HG03039 (cell line): ENCODE measurements around the gene ARHGEF16.

Source experiments
- ATAC-seq: cut with Tn5 transposase; IDR thresholded peaks from one replicate; pipeline ENCODE4 v1.9.1; 2021; ENCODE audit warnings: mild to moderate bottlenecking, moderate library complexity; ENCODE audit not compliant: unreplicated experiment

Gene ARHGEF16

DNA sequence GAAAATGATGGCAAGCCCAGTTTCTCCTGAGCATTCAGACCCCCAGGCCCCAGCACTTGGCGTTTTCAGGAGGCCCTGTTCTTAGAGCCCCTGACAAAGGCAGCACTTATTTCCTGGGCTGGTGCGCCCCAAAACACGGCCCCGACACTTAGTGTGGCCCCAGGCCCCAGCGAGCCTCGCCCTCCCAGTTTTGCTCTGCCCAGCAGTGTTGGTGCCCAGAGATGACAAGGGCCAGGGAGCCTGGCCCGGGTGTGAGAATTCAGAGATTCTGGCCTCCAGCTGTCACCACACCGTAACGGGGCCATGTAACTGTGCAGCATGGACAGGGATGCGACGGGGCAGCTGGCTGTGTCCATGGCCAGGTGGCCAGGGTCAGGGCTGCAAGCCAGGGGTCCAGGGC, 18.0 kb upstream of the ARHGEF16 start:
- no peak for ATAC-seq

GRCh38 chr1:3436901-3437300, 17.6 kb upstream of the ARHGEF16 start:
- ATAC-seq: no peak

DNA sequence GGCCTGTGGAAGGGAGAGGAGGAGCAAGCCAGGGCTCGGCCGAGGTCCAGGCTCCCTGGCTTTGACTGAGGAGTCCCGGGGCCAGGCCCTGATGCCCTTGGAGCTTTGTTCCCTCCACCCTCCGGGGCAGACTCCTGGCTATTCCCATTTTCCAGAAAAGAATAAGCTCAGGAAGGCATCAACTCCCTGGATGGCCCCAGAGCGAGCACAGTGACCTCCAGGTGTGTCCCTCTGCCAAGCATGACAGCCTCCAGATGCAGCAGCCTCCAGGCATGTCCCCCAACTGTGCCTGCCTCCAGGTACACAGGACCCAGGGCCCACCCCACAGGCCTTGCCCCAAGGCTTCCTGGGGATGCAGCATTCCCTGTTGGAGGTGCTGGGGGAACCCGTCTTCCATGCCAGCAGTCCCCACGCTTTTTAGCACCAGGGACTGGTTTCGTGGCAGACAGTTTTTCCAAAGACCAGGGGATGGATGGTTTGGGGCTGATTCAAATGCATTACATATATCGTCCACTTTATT, 15.7 kb upstream of the ARHGEF16 start:
- ATAC-seq: no peak

- ATAC-seq: no peak
Measured at GRCh38 chr1:3439346-3440299, 14.8 kb upstream of the ARHGEF16 start.

GRCh38 chr1:3440300-3440681, 14.2 kb upstream of the ARHGEF16 start:
- ATAC-seq: no peak

- ATAC-seq: no peak
Measured at GRCh38 chr1:3440711-3441409, 13.6 kb upstream of the ARHGEF16 start.

DNA sequence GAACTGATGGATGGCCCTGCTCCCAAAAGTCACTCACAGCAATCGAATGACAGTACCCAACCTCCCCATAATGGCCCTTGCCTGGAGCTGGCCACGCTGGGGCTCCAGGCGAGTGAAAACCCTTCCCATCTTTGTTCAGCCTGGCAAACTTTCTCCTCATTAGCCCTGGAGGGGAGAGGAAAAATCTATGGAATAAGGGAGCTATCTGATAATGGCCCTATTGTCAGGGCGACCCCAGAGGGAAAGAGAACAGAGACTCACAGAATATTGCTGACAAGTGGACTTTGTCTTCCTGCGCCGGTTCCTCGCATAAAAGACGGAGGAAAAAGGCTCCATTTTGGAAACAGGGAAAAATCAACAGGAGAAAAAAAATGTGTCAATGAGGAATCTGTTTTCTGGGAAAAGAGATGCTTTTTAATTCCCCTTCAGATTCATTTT, 13.0 kb upstream of the ARHGEF16 start:
- no peak for ATAC-seq

DNA sequence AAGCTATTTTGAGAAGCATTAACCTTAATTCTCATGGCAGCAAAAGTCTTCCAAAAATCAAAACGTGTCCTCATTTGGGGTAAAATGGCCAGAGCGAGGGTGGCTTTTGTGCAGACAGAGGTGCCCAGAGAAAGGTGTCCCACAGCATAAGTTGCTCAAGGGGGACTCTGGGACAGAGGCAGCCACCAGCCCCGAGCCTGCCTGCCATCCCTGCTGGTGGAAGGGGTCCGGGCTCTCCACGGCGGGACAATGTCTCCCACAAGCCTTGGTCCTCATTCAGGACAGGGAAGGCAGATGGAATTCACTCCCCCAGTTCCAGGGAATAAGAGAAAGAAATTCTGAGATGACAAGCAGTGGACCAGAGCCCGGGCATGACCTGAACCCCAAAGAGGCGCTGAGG, 12.6 kb upstream of the ARHGEF16 start:
- ATAC-seq: no peak

DNA sequence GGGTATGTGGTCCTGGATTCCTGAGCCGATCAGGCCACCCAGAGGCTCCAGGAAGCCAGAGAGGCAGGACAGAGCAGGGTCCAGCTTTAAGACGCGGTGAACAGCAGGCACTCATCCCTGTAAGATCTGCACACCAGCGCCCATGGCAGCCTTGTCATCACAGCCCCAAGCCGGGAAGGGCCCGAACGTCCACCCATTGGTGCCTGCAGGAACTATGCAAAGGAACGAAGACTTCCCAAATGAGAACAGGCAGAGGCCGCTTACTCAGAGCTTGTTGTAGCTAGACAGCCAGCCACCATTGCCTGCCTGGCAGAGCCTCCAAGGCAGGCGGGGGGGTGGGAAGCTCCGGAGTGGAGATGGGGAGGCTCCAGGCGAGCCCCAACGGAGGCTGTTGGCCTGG, 12.1 kb upstream of the ARHGEF16 start:
- no peak for ATAC-seq

- no peak for ATAC-seq
Measured at GRCh38 chr1:3442901-3443300, 11.6 kb upstream of the ARHGEF16 start.

DNA sequence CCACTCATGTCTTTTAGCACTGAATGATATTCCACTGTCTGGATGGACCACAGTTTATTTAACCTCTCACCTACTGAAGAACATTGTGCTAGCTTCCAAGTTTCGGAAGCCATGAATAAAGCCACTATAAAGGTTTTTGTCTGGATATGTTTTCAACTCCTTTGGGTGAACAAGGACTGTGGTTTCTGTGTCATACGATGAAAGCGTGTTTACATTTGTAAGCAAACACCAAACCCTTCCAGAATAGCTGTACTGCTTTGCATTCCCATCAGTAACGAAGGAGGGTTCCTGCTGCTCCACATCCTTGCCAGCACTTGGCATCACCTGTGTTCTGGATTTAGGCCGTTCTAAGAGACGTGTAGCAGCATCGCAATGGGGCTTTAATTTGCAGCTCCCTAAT, 10.7 kb upstream of the ARHGEF16 start:
- ATAC-seq: no peak

DNA sequence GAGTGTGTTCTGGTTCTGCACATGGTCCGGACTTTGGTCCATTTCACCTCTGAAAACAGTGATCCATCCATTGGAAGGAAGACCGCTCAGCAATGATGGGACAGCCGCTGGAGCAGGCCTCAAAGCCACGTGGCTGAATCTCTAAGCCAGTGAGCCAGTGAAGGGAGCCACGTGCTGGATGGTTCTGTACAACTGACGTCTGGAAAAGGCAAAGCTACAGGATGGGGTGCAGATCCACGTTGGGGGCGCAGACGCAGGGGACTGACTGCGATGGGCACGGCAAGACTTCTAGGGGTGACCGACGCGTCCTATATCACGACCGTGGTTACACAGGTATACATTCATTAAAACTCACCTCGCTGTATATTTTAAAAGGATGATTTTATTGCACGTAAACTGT, 10.2 kb upstream of the ARHGEF16 start:
- ATAC-seq: no peak

DNA sequence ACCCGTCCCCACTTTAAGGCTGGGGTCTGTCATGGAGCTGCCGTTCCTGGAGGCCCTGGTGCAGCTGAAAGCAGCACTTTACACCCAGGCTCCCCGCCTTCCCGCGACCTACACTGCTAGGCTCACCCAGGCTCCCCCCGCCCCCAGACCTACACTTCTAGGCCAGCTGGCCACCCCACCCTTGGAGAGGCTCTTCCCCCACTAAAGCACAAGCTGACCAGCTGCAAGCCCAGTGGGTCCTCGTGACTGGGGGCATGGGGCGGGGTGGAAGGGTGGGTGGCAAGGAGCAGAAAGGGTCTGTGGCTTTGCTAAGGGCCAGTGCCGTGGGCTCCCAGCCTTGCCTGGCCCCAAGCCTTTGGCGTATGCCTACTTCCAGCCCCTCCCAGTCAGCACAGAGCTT, 9.7 kb upstream of the ARHGEF16 start:
- no peak for ATAC-seq

DNA sequence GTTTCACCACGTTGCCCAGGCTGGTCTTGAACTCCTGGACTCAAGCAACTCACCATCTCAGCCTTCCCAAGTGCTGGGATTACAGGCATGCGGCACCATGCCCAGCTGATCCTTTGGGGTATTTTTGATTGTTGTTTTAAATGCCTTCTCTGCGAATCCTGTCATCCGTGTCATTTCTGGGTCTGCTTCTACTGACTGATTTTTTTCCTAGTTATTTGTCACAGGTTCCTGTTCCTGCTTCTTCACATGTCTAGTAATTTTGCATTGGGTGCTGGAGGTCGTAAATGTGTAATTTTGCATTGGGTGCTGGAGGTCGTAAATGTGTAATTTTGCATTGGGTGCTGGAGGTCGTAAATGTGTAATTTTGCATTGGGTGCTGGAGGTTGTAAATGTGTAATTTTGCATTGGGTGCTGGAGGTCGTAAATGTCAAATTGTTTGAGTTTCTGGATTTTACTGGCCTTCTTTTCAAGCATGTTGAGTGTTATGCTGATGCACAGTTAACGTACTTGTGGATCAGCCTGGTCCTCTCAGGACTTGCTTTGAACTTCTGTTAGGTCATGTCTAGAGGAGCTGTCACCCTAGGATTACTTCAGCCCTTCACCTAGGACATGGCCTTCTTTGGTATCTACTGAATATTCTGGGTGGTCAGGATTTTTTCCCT, 4.1 kb upstream of the ARHGEF16 start:
- ATAC-seq: no peak

GRCh38 chr1:3450983-3451382, 3.5 kb upstream of the ARHGEF16 start:
- ATAC-seq: no peak

- ATAC-seq: no peak
Measured at GRCh38 chr1:3451994-3452865, 2.2 kb upstream of the ARHGEF16 start.

GRCh38 chr1:3452866-3453175, 1.6 kb upstream of the ARHGEF16 start:
- ATAC-seq: no peak

DNA sequence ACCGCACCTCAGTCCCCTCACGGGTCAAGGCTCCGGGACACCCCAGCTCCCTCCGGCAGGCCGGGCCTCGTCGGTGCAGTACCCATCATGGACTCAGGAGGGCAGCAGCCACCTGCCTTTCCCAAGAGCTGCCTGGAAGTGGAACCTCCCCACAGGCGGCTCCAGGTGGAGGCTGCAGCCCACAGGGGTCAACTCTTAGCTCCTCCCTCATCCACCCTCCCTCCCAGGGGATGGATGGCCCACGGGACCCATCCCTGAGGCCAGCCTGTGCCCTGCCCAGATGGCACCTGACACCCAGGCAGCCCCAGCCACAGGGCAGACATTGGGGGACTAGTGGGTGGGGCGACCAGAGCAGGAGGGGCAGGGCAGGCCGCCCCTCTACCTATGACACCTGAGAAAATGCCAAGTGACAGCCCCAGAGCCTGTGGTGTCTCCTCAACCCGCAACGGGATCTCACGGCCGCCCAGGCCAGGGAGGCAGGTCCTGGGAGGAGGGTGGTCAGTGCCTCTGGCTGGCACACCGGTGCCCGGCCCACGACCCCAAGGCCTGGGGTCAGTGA, 1.2 kb upstream of the ARHGEF16 start:
- ATAC-seq: no peak

GRCh38 chr1:3454811-3455618, 550 bp downstream of the ARHGEF16 start:
- ATAC-seq: no peak
